ENCODE data around the gene ZNF674.

Gene ZNF674

DNA sequence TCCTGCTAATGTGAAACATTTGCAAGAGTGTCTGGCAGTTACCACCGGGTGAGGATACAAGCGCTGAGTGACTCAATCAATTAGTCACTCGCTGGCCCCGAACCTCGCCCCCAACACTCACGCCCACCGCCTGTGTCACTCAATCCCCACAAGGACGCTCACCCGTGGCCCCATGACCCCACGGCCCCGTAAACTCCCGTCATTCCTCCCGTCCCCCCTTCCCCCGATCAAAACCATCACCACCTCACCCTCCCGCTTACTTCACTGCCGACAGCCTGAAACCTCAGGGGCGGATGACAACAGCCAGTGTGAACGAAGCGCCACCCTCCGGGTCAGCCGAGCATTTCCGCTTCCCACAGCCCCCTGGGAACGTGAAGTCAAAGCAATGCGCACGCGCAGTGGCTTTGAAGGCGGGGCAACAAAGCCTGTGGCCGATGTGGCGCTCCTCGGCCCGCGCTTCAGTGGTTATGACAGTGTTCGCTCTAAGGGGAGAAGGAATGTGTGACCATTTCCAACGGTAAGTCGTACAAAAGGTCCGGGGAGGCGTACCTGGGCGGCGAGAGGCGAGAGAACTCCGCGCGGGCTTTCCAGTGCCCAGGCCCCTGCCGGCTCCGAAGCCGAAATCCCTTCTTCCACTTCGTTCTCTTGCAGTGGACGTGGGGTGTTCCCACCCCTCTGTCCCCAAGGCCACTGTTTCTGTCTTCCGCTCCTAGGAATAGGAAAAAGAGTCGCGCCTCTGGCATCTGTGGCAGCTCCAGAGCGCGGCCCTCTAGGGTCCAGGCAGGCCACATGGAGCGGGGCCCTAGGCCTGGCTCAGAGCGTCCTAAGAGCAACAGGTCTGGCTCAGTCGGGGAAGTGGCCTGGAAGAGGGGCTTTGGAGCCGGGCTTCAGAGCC, at the start of gene ZNF674:
Gene ZNF674 (minus strand): TSS at position 311 of the 895 bp plus-strand sequence. CDS start 3,334 bp downstream, outside the sequence.
- peak; percentile 38 for TF ChIP-seq CTCF (conservative IDR thresholded peaks at IDR 0.05; ENCODE audit: low read depth, low read length)
- peak; percentile 52 for DNase-seq (ENCODE audit: low read depth)
- H3K4me3 ChIP-seq (ENCODE audit: low read length), result peak within 1 kb of the TSS; percentile 83

- no peak for TF ChIP-seq CTCF (conservative IDR thresholded peaks at IDR 0.05; ENCODE audit: low read depth, low read length)
- no peak overlapping the region for H3K4me3 ChIP-seq (ENCODE audit: low read length)
- DNase-seq (ENCODE audit: low read depth), result no peak
Observed at GRCh38 chrX:46589977-46590723, 44.9 kb upstream of the ZNF674 start.

GRCh38 chrX:46588263-46588662, 43.0 kb upstream of the ZNF674 start:
- TF ChIP-seq CTCF (conservative IDR thresholded peaks at IDR 0.05; ENCODE audit: low read depth, low read length), result no peak
- no peak for DNase-seq (ENCODE audit: low read depth)
- no peak overlapping the region for H3K4me3 ChIP-seq (ENCODE audit: low read length)

DNA sequence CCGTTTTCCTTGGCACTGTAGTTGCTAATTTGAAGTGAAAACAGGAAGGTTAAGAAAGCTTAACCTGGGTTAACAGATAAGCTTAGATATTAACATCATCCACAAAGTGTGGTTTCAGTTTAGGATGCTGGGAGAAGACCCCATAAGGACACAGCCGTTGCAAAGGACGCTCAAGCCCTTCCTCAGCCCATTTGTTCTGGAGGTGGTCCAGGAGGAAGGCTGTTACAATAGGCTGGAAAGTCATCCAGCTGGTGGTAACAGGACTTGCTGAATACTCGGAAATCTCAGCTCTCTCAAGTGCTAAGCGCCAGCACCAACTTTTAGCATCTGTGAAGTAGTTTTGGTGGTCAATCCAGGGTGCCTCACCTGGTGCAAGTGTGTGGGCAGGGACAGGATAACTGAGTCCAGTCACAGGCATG, 42.5 kb upstream of the ZNF674 start:
- H3K4me3 ChIP-seq (ENCODE audit: low read length), result no peak overlapping the region
- TF ChIP-seq CTCF (conservative IDR thresholded peaks at IDR 0.05; ENCODE audit: low read depth, low read length), result no peak
- DNase-seq (ENCODE audit: low read depth), result no peak

GRCh38 chrX:46587158-46587557, 41.9 kb upstream of the ZNF674 start:
- H3K4me3 ChIP-seq (ENCODE audit: low read length), result no peak overlapping the region
- no peak for DNase-seq (ENCODE audit: low read depth)
- no peak for TF ChIP-seq CTCF (conservative IDR thresholded peaks at IDR 0.05; ENCODE audit: low read depth, low read length)

DNA sequence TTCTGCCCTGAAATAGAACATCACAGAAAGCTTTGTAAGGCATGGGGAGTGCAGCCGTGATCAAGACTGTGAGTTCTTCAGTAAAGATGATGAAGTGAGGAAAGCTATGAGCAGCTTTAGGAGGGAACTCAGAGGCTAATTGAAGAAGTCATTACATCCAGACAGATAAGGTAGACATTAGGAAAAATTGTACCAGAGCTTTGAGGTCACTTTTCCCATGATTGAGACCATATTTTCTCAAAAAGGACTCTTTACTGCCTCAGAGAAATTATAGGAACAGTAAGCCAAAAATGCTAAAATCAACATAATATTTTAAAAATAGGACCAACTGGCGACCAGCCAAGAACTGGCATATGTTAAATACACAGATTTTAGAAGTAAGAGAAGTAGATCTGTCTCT, 39.5 kb upstream of the ZNF674 start:
- no peak overlapping the region for H3K4me3 ChIP-seq (ENCODE audit: low read length)
- no peak for TF ChIP-seq CTCF (conservative IDR thresholded peaks at IDR 0.05; ENCODE audit: low read depth, low read length)
- DNase-seq (ENCODE audit: low read depth), result no peak

All from retinal pigment epithelial cell (primary cell).